Spinal cord (tissue), 10 donors: ENCODE measurements around the gene CXCL14. TPM values are rescaled to one million over a fixed set of nuclear protein-coding genes. Genes with fewer than 3 reads are reported as not detected.

ENCODE experiments used
- DNase-seq, 6 donors: peaks; one replicate each; pipeline versions ENCODE4 v3.0.0 to v3.0.0-alpha.2; 2013 to 2015; ENCODE audit warnings: low spot score in 6 of 6, low read depth in 4 of 6
- H3K27ac ChIP-seq: one replicate; pipeline ENCODE4 v1.5.1; 2013; ENCODE audit warnings: low read depth, low read length, control low read depth
- H3K27me3 ChIP-seq: one replicate; pipeline ENCODE4 v1.6.1; 2013; ENCODE audit warnings: low read length; ENCODE audit not compliant: control insufficient read depth, insufficient read depth
- H3K36me3 ChIP-seq: one replicate; pipeline ENCODE4 v1.6.1; 2013; ENCODE audit warnings: low read length; ENCODE audit not compliant: control insufficient read depth, insufficient read depth
- H3K4me1 ChIP-seq: one replicate; pipeline ENCODE4 v1.6.1; 2013; ENCODE audit warnings: low read length; ENCODE audit not compliant: control insufficient read depth, insufficient read depth
- H3K4me3 ChIP-seq: one replicate; pipeline ENCODE4 v1.5.1; 2013; ENCODE audit warnings: low read depth, low read length, control low read depth
- H3K9me3 ChIP-seq: one replicate; pipeline ENCODE4 v1.6.1; 2013; ENCODE audit warnings: low read length; ENCODE audit not compliant: control insufficient read depth, insufficient read depth
- WGBS: methylation state at CpG from one replicate; pipeline ENCODE4 v1.1.5; 2013; ENCODE audit warnings: missing lambda C conversion rate; ENCODE audit not compliant: insufficient coverage; 5-methylcytosine and 5-hydroxymethylcytosine counted together
- polyA plus RNA-seq, 2 donors: library from polyadenylated mRNA; unstranded; fragments of 120-200 nt; gene quantifications; one replicate each; pipeline ENCODE4 v1.2.1, GENCODE V29; 2013; ENCODE audit not compliant: insufficient read length in 2 of 2
- total RNA-seq, 2 donors: library from RNA; depleted of rRNA in 1 of 2; stranded (reverse); fragments of 120-200 nt in 1 of 2; fragments of >200 nt in 1 of 2; gene quantifications; one replicate each; pipeline versions ENCODE4 v1.2.3 to v1.2.4, GENCODE V29; 2013 to 2014
- donor health status: healthy.

The CXCL14 gene
- total and polyA plus RNA-seq, 4 donors: 13.0 to 22.2 (median 18.7) TPM

DNA sequence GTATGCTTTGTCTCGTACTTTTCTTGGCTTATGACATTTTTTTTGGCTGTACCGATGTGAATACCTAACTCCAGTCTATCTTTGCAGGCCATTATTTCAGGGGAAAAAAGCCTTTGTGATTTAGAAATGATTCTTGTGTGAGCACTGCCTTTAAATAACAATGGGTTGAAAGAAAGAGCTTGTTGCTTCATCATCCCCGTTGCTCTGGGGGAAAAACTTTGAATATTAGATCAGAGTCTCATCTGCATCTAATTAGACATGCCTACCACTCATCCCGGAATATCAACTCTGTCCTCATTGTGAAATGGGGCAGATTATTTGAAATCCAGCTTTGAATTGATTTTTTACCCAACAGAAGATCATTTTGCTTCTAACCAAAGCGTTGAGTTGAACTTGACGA, 13.5 kb downstream of the CXCL14 start:
- 100% methylated on average over 1 of the region's 6 CpGs for WGBS
- no peak overlapping the region for H3K4me3 ChIP-seq

DNA sequence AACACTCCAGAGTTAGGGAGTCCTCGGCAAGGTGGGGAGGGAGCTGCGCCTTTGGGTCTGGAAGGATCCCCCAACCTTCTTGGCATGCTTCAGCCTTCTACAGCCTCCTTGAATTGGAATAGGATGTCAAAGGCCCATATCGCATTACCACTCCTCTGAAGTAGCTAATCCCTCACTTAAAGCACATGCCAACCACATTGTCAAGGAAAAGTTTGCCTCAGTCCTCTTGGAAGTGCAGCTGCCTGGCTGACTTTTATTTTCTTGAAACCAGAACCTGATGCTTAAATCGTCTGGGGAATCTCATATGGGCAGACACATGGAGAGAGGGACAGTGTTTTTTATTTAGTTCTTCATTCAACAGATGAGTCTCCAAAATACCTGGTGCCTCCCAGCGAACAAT, 14.5 kb downstream of the CXCL14 start:
- no peaks in the 10 kb centered on the region for H3K36me3 ChIP-seq
- H3K27ac ChIP-seq: no peak overlapping the region
- no CpG with 5 or more reads among the region's 5 CpGs for WGBS
- DNase-seq: no peak
- no peaks in the 10 kb centered on the region for H3K9me3 ChIP-seq
- H3K4me1 ChIP-seq: peaks cover 24% of the 10 kb centered on the region
- H3K27me3 ChIP-seq: peaks cover 2% of the 10 kb centered on the region
- H3K4me3 ChIP-seq: no peak overlapping the region

More for the DNA sequence above, 13.5 kb downstream of the CXCL14 start:
- Histone ChIP-seq H3K4me1 (peaks cover 24% of the 10 kb centered on the region), H3K9me3 (no peaks in the 10 kb centered on the region), H3K36me3 (no peaks in the 10 kb centered on the region), H3K27ac (no peak overlapping the region), H3K27me3 (no peaks in the 10 kb centered on the region)
- DNase-seq: no peak

DNA sequence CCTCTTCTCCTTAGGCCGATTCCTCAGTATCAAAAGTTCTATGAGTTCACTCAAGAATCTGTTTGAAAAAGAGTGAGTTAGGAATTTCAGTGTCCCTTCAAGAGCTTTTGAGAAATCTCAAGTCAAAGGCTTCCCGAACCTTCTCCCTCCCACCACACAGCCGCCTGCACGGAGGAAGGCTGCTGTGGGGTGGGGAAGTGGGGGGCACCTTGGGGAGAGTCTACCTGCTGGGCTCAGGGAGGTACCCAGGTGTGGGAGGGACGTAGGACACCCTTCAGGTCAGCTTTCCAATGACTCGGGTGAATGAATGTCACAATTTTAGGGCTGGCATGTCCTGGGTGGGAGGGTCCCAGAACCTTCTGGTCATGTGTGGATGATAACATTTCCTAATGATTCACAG, 17.5 kb downstream of the CXCL14 start:
- Histone ChIP-seq H3K4me3 (no peak overlapping the region), H3K4me1 (peaks cover 17% of the 10 kb centered on the region), H3K27me3 (peaks cover 9% of the 10 kb centered on the region), H3K9me3 (no peaks in the 10 kb centered on the region), H3K36me3 (no peaks in the 10 kb centered on the region), H3K27ac (no peak overlapping the region)
- DNase-seq: no peak
- 63% methylated on average over 1 of the region's 6 CpGs for WGBS

DNA sequence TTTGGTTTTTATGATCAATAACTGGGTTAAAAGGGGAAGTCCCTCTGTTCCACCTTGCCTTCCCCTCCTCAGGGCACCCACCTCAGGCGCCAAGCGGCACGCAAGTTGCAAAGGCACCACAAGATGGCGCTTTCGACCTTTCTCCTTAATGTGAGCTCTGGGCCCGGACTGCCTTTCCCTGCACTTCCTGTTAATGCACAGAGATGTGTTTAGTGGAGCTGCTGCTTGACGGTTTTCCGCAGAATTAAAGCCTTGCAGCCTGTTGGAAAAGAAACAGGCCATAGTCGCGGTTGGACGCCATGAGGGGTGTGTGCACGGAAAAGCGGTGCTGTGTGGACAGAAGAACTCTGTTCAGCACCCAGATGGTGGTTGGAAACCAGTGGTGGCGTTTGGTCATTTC, 17.9 kb downstream of the CXCL14 start:
- DNase-seq: peak; percentile 76 to 97 (median 82)
- H3K27me3 ChIP-seq: peaks cover 9% of the 10 kb centered on the region

DNA sequence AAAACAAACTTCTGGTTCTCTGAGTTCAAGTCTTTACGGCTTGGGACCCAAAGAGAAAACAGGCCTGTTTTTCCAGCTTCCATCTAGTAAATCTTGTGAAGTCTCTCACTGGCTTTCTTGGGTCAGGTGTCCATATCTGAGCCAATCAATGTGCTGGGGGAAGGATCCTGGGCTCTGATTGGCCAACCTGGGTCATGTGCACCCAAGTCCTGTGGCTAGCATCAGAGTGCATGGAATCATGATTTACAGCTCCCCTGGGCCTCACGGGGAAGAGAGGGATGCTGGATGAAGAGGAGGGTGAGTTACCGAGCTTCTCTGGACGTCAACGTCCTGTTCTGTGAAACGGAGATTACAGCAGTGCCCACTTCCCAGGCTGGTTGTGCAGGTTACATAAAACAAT, 19.4 kb downstream of the CXCL14 start:
- no peak for DNase-seq
- no peaks in the 10 kb centered on the region for H3K36me3 ChIP-seq
- H3K27ac ChIP-seq: no peak overlapping the region
- WGBS: 82% methylated on average over 6 of the region's 6 CpGs
- H3K9me3 ChIP-seq: no peaks in the 10 kb centered on the region
- H3K4me1 ChIP-seq: peaks cover 17% of the 10 kb centered on the region
- no peak overlapping the region for H3K4me3 ChIP-seq
- H3K27me3 ChIP-seq: peaks cover 14% of the 10 kb centered on the region

More for the DNA sequence above, 17.9 kb downstream of the CXCL14 start:
- Histone ChIP-seq H3K36me3 (no peaks in the 10 kb centered on the region), H3K4me1 (peaks cover 17% of the 10 kb centered on the region), H3K9me3 (no peaks in the 10 kb centered on the region), H3K27ac (no peak overlapping the region), H3K4me3 (no peak overlapping the region)
- 5% methylated on average over 13 of the region's 14 CpGs for WGBS

DNA sequence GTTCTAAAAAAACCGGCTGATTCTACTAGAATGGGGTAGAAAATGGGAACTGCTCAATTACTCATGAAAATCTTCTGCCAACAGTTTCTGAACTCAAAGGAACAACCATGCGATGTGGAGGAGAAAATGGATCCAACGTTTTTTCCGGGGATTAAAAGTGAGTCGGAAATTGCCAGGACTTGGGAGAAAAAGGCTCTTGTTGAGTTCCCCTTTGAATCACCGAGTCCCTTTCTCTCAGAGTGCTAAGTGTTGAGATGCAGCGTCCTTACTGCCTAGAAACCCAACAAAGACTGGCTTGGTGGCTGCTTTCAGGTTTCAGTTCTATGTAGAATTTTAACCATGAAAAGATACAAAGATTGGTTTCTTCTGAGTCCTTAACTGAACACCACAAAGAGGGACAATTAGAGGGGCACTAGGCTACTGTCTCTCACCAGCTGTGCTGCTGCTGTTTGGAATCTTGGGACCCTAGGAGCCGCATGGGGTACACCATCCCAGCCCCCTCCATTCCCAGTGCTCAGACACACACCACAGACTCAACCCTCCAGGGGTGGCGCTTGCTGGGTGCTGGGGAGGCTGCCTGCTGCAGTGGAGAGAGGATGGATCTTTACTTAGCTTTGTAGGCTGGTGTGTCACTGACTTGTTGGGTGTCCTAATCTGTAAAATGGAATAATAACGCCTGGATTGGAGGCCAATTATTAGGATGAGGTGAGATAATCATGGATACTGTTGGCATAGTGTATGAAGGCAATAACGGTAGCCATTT, 21.5 kb downstream of the CXCL14 start:
- no peaks in the 10 kb centered on the region for H3K36me3 ChIP-seq
- DNase-seq: peak in 3 of 6 donors; percentile 48 to 77 (median 59)
- H3K9me3 ChIP-seq: no peaks in the 10 kb centered on the region
- H3K27me3 ChIP-seq: peaks cover 28% of the 10 kb centered on the region
- peaks cover 20% of the 10 kb centered on the region for H3K4me1 ChIP-seq
- peak overlapping the region; percentile 54 for H3K27ac ChIP-seq
- 66% methylated on average over 4 of the region's 11 CpGs for WGBS
- H3K4me3 ChIP-seq: no peak overlapping the region

DNA sequence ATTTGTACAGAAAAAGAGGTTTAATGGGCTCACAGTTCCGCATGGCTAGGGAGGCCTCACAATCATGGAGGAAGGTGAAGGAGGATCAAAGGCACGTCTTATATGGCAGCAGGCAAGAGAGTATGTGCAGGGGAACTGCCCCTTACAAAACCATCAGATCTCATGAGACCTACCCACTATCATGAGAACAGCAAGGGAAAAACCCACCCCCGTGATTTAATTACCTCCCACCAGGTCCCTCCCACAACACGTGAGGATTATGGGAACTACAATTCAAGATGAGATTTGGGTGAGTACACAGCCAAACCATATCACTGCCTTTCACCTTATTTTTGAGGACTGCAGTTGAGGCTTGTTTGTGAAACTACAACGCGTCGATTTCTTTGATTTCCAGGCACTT, 22.2 kb downstream of the CXCL14 start:
- DNase-seq: no peak
- peaks cover 29% of the 10 kb centered on the region for H3K27me3 ChIP-seq
- H3K4me1 ChIP-seq: peaks cover 20% of the 10 kb centered on the region
- H3K27ac ChIP-seq: peak overlapping the region; percentile 54
- H3K4me3 ChIP-seq: no peak overlapping the region
- WGBS: no CpG with 5 or more reads among the region's 7 CpGs
- no peaks in the 10 kb centered on the region for H3K36me3 ChIP-seq
- no peaks in the 10 kb centered on the region for H3K9me3 ChIP-seq

DNA sequence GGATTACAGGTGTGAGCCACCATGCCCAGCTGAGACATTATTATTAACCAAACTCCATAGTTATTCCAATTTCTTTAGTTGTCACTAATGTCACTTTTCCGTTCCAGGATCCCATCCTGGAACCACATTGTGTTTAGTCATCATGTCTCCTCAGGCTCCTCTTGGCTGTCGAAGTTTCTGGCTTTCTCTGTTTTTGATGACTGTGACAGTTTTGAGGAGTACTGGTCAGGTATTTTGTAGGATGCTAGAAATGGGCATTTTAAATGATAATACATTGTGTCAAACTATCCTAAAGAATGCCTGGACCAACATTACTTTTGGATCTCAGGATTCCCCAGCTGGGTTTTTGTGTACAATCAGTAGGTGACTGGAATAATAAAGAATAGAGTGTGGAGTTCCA, 23.3 kb downstream of the CXCL14 start:
- Histone ChIP-seq H3K9me3 (no peaks in the 10 kb centered on the region), H3K27ac (no peak overlapping the region), H3K4me1 (peaks cover 13% of the 10 kb centered on the region), H3K27me3 (peaks cover 37% of the 10 kb centered on the region), H3K4me3 (no peak overlapping the region), H3K36me3 (no peaks in the 10 kb centered on the region)
- 100% methylated on average over 1 of the region's 2 CpGs for WGBS
- no peak for DNase-seq

DNA sequence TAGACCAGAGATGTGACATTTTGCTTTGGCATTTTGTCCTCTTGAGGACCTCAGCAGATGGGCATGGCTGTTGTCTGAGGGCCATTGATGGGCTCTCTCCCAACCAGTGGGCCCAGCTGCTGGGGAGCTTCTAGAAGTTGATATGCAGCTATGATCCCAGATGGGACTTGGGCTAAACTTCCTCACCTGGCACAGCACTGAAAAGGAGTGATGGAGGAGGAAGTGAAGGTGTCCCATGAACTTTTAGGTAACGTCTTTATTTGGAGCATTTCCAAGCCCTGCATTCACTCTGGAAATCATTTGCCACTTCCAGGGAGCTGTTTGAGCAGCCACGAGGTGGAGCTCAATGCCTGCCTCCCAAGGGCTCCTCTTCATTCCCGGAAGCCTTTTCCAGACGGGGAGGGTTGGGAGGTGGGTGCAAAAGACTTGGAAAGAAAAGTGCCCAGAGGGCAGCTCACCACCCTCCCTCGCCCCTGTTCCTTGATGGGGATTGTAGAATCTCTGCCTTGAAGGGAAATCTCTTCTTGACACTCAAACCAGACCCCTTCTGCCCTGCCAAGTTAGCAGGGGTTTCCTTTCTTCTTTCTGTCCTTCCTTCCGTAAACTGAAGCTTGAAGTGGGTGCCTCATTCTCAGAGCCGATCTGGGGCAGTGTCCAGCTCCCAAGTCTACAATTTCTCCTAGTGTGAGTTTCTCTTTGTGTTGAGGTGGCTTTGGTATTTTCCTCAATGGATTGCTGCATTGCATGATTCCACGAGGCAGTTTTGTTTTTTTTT, 24.9 kb downstream of the CXCL14 start:
- H3K4me3 ChIP-seq: no peak overlapping the region
- H3K9me3 ChIP-seq: no peaks in the 10 kb centered on the region
- H3K36me3 ChIP-seq: no peaks in the 10 kb centered on the region
- peaks cover 47% of the 10 kb centered on the region for H3K27me3 ChIP-seq
- DNase-seq: peak in 1 of 6 donors; percentile 45
- peaks cover 13% of the 10 kb centered on the region for H3K4me1 ChIP-seq
- WGBS: 10% methylated on average over 3 of the region's 8 CpGs
- H3K27ac ChIP-seq: no peak overlapping the region
